Measurements from ENCODE around the gene RIPOR3. TPM values are rescaled to one million over a fixed set of nuclear protein-coding genes. Genes with fewer than 3 reads are reported as not detected.

Gene RIPOR3
- polyA plus RNA-seq, 2 of the 4 experiments (the other 2 are of a cell fraction), result 0.03 to 0.06 TPM

DNA sequence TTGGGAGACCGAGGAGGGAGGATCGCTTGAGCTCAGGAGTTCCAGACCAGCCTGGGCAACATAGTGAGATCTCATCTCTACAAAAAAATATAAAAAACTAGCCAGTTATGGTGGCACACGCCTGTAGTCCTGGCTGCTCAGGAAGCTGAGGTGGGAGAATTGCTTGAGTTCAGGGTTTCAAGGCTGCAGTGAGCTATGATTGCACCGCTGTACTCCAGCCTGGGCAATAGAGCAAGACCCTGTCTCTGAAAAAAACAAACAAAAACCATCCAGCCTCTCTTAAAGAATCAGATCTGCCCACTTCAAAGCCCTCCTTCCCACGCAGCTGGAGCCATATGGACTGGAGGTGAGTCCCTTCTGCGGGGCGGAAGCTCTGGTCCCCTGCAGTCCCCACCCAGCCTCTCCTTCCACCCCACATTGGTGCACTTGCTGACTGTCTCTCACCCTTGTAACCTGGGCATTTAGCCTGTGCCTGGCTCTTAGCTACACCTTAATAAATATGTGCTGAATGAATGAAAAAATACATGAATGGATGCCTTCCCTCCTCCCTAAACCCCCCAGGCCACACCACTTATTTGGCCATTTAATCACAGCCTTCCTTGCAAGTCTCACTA lies 32.9 kb upstream of the RIPOR3 start:
- Histone ChIP-seq H3K4me1 (peaks cover 56% of the 10 kb centered on the region), H3K4me2 (peak overlapping the region; percentile 72), H3K27ac (peak overlapping the region; percentile 89 to 96), H3K9me3 (no peaks in the 10 kb centered on the region), H3K4me3 (no peak overlapping the region)
- WGBS (ENCODE audit: missing lambda C conversion rate), result 87% methylated on average over 7 of the region's 7 CpGs
- ChIA-PET POLR2A (interaction anchor here (1.2 kb wide), 2 partner anchors 20 to 58 kb away, joined by 3 read pairs; no protein-coding TSS in a partner anchor), CTCF (interaction anchor here (1.0 to 3.8 kb wide), 13 partner anchors 10 to 132 kb away, joined by 3 to 20 read pairs (median 6); no protein-coding TSS in a partner anchor)
- TF ChIP-seq, protein P1, sequence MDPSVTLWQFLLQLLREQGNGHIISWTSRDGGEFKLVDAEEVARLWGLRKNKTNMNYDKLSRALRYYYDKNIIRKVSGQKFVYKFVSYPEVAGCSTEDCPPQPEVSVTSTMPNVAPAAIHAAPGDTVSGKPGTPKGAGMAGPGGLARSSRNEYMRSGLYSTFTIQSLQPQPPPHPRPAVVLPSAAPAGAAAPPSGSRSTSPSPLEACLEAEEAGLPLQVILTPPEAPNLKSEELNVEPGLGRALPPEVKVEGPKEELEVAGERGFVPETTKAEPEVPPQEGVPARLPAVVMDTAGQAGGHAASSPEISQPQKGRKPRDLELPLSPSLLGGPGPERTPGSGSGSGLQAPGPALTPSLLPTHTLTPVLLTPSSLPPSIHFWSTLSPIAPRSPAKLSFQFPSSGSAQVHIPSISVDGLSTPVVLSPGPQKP (IDR thresholded peaks at IDR 0.05; ENCODE audit: low read depth, low read length), result no peak
- TF ChIP-seq HDAC2 (IDR thresholded peaks at IDR 0.05) (no peak), ESRRA (IDR thresholded peaks at IDR 0.05; ENCODE audit: borderline replicate concordance, low read length) (no peak), ZFP36 (IDR thresholded peaks at IDR 0.05; ENCODE audit: borderline replicate concordance, partially characterized antibody) (no peak), ZSCAN20 (CRISPR knock-in tag; IDR thresholded peaks at IDR 0.05) (no peak), NFE2L2 (conservative IDR thresholded peaks at IDR 0.05; ENCODE audit: low read length) (no peak), POLR2A (IDR thresholded peaks at IDR 0.05; ENCODE audit: low read length) (no peak), MAZ (IDR thresholded peaks at IDR 0.05; ENCODE audit: borderline replicate concordance, low read depth, low read length) (no peak), BHLHE40 (IDR thresholded peaks at IDR 0.05; ENCODE audit: low read depth, low read length) (no peak), RNF2 (IDR thresholded peaks at IDR 0.05; ENCODE audit: borderline replicate concordance, low read depth) (no peak), PHF8 (IDR thresholded peaks at IDR 0.05; ENCODE audit: borderline replicate concordance, low read depth) (no peak), CBX2 (IDR thresholded peaks at IDR 0.05; ENCODE audit: borderline replicate concordance, low read depth) (no peak), FOSB (CRISPR knock-in tag; IDR thresholded peaks at IDR 0.05) (no peak), MAFK (IDR thresholded peaks at IDR 0.05; ENCODE audit: partially characterized antibody) (no peak)
- TF ChIP-seq, protein P2, sequence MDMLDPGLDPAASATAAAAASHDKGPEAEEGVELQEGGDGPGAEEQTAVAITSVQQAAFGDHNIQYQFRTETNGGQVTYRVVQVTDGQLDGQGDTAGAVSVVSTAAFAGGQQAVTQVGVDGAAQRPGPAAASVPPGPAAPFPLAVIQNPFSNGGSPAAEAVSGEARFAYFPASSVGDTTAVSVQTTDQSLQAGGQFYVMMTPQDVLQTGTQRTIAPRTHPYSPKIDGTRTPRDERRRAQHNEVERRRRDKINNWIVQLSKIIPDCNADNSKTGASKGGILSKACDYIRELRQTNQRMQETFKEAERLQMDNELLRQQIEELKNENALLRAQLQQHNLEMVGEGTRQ (IDR thresholded peaks at IDR 0.05), result no peak
- DNase-seq (ENCODE audit: low read depth in 1 of 2, low spot score in 1 of 2) (no peak), ATAC-seq (peak in 1 of 2 experiments; percentile 2; a peak in 1 of 6 replicates), FAIRE-seq (no peak)

DNA sequence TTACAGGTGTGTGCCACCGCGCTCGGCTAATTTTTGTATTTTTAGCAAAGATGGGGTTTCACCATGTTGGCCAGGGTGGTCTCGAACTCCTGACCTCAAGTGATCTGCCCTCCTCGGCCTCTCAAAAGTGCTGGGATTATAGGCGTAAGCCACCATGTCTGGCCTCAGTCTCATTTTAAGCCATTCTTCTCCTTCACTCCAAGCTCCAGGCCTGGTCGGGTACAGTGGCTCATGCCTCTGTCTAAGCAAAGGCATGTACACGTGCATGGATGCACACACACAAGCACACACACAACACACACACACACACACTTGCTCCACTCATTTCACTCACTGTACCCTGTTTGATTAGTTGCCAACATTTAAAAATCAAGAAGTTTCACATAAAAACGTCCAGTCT lies 32.3 kb upstream of the RIPOR3 start:
- FAIRE-seq, result no peak
- peaks cover 51% of the 10 kb centered on the region for H3K4me1 ChIP-seq
- no peak for ATAC-seq
- POLR2A ChIA-PET, result no interaction called here
- CTCF ChIA-PET, result interaction anchor here (1.0 to 3.8 kb wide), 9 partner anchors 10 to 131 kb away, joined by 3 to 20 read pairs (median 7); no protein-coding TSS in a partner anchor
- peak overlapping the region; percentile 89 to 96; a peak in 5 of 6 replicates for H3K27ac ChIP-seq
- DNase-seq (ENCODE audit: low read depth in 1 of 2, low spot score in 1 of 2), result no peak
- TF ChIP-seq, protein P3, sequence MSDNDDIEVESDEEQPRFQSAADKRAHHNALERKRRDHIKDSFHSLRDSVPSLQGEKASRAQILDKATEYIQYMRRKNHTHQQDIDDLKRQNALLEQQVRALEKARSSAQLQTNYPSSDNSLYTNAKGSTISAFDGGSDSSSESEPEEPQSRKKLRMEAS (IDR thresholded peaks at IDR 0.05), result no peak
- TF ChIP-seq MAFK (IDR thresholded peaks at IDR 0.05; ENCODE audit: partially characterized antibody), result no peak
- TF ChIP-seq FOXS1 (CRISPR knock-in tag; IDR thresholded peaks at IDR 0.05), result no peak
- no peak for TF ChIP-seq HEYL (CRISPR knock-in tag; IDR thresholded peaks at IDR 0.05)
- no peak for TF ChIP-seq CHD4 (IDR thresholded peaks at IDR 0.05; ENCODE audit: borderline replicate concordance)
- H3K9me3 ChIP-seq, result no peaks in the 10 kb centered on the region
- H3K4me3 ChIP-seq, result no peak overlapping the region
- no peak overlapping the region for H3K4me2 ChIP-seq
- 85% methylated on average over 9 of the region's 9 CpGs for WGBS (ENCODE audit: missing lambda C conversion rate)

DNA sequence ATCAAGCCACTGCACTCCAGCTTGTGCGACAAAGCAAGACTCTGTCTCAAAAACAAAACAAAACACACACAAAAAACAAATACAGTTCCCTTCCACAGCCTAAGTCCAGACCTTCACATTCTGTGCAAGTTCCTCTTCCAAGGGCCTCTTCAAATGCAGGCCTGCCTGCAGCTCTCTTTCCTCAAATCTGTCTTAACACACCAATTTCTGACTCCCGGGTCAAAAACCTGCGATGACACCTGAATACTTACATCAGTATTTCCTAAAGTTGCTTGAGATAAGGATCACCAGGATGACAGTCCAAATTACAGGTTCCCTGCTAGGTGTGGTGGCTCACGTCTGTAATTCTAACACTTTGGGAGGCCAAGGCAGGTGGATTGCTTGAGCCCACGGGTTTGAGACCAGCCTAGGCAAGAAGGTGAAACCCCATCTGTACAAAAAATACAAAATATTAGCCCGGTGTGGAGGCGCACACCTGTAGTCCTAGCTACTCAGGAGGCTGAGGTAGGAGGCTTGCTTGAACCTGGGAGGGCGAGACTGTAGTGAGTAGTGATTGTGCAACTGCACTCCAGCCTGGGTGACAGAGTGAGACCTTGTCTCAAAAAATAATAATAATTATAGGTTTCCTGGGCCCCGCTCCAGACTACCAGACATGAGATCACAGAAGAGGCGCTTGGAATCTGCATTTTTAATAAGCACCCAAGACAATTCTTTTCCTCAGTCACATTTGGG lies 31.2 kb upstream of the RIPOR3 start:
- POLR2A ChIA-PET, result no interaction called here
- Histone ChIP-seq H3K4me1 (peaks cover 50% of the 10 kb centered on the region), H3K27ac (peak overlapping the region; percentile 68 to 89; a peak in 5 of 6 replicates), H3K9me3 (no peaks in the 10 kb centered on the region), H3K4me2 (no peak overlapping the region), H3K4me3 (no peak overlapping the region)
- FAIRE-seq (no peak), DNase-seq (ENCODE audit: low read depth in 1 of 2, low spot score in 1 of 2) (no peak), ATAC-seq (no peak)
- CTCF ChIA-PET, result interaction anchor here (0.8 to 1.3 kb wide), 6 partner anchors 9 to 65 kb away, joined by 3 read pairs; partner anchors contain the start of gene PARD6B
- WGBS (ENCODE audit: missing lambda C conversion rate), result 92% methylated on average over 10 of the region's 10 CpGs
- TF ChIP-seq, protein P3 (IDR thresholded peaks at IDR 0.05), result no peak
